Right renal cortex interstitium (tissue), 3 donors: ENCODE results near the gene BSX. TPM values are rescaled to one million over a fixed set of nuclear protein-coding genes. Genes with fewer than 3 reads are reported as not detected.
A peak's percentile ranks its signal among the peaks of the same experiment; 100 is the strongest.

Experiments used
- DNase-seq, 3 donors: peaks; one replicate each; pipeline ENCODE4 v3.0.0-alpha.2; 2013; ENCODE audit warnings: low read depth in 3 of 3, low spot score in 2 of 3
- polyA plus RNA-seq, 3 donors: library from polyadenylated mRNA; unstranded; fragments of 120-200 nt; gene quantifications; one replicate each; pipeline ENCODE4 v1.2.1, GENCODE V29; 2013; ENCODE audit not compliant: insufficient read length in 3 of 3

Gene BSX
- not detected for polyA plus RNA-seq

GRCh38 chr11:122981388-122982264, at the start of gene BSX:
TSS of gene BSX (minus strand) at chr11:122981834. CDS start at chr11:122981671, 163 bp downstream.
- DNase-seq: peak in 2 of 3 donors; percentile 36 to 61

GRCh38 chr11:123030517-123030916, 48.9 kb upstream of the BSX start:
- no peak for DNase-seq

- no peak for DNase-seq
These were observed 39.3 kb upstream of the BSX start for GRCh38 chr11:123020968-123021367.

- DNase-seq: no peak
These were observed 37.1 kb upstream of the BSX start for GRCh38 chr11:123018702-123019101.

GRCh38 chr11:123011510-123011909, 29.9 kb upstream of the BSX start:
- no peak for DNase-seq

- DNase-seq: no peak
These were observed 25.4 kb upstream of the BSX start for GRCh38 chr11:123006860-123007542.

- DNase-seq: no peak
These were observed 19.1 kb upstream of the BSX start for GRCh38 chr11:123000721-123001120.

GRCh38 chr11:122998727-122999366, 17.2 kb upstream of the BSX start:
- DNase-seq: no peak

GRCh38 chr11:122995526-122995925, 13.9 kb upstream of the BSX start:
- no peak for DNase-seq

- DNase-seq: no peak
These were observed 2.8 kb upstream of the BSX start for GRCh38 chr11:122984186-122985011.

- no peak for DNase-seq
These were observed 2.0 kb upstream of the BSX start for GRCh38 chr11:122983438-122984185.

GRCh38 chr11:122979815-122980595, 1.6 kb downstream of the BSX start:
- DNase-seq: no peak

GRCh38 chr11:122979103-122979814, 2.4 kb downstream of the BSX start:
- DNase-seq: no peak

GRCh38 chr11:122978299-122978620, 3.4 kb downstream of the BSX start:
- no peak for DNase-seq

GRCh38 chr11:122977470-122978298, 4.0 kb downstream of the BSX start:
- DNase-seq: no peak

GRCh38 chr11:122976734-122977469, 4.7 kb downstream of the BSX start:
- DNase-seq: no peak
